SK-N-MC (cell line): Measurements from ENCODE around the gene DCLK3.

Experiments
- EZH2 ChIP-seq: fragments of 200-600 bp; sonication (generic); IDR thresholded peaks from one replicate; pipeline ENCODE4 v1.6.1; 2017; ENCODE audit warnings: antibody characterized with exemption
- POLR2AphosphoS5 ChIP-seq: IDR thresholded peaks from 2 replicates; pipeline ENCODE4 v1.6.1; 2012; ENCODE audit warnings: mild to moderate bottlenecking, low read depth, low read length, borderline replicate concordance

GRCh38 chr3:36761779-36762178 is 2.6 kb downstream of the DCLK3 start:
- TF ChIP-seq POLR2AphosphoS5 (no peak), EZH2 (no peak)
